ENCODE data around the gene FERMT3. TPM values are rescaled to one million over a fixed set of nuclear protein-coding genes. Genes with fewer than 3 reads are reported as not detected.

Gene FERMT3
- polyA plus RNA-seq, 1 experiment: 1.9 TPM

- no peak for TF ChIP-seq CTCF (IDR thresholded peaks at IDR 0.05; ENCODE audit: insufficient read depth, low read depth, low read length)
- peak overlapping the region; percentile 56 for H3K4me3 ChIP-seq (ENCODE audit: low read depth, low read length)
- ChIA-PET CTCF (interaction anchor here (1.0 to 3.0 kb wide), 2 partner anchors 16 to 70 kb away, joined by 3 to 15 read pairs; partner anchors contain the start of gene PLCB3), POLR2A (no interaction called here)
- DNase-seq (ENCODE audit: low read depth): no peak
- H3K36me3 ChIP-seq (ENCODE audit: control insufficient read depth, insufficient read depth, low read length): peaks cover 4% of the 10 kb centered on the region
- H3K27me3 ChIP-seq (ENCODE audit: control insufficient read depth, insufficient read depth, low read length): no peaks in the 10 kb centered on the region
These were observed 28.3 kb downstream of the FERMT3 start for GRCh38 chr11:64234647-64235379.

GRCh38 chr11:64235437-64236161 is 29.1 kb downstream of the FERMT3 start:
- ChIA-PET POLR2A (no interaction called here), CTCF (interaction anchor here (0.7 to 4.4 kb wide), 2 partner anchors 16 to 31 kb away, joined by 4 to 18 read pairs; partner anchors contain the start of gene PLCB3)
- Histone ChIP-seq H3K27me3 (ENCODE audit: control insufficient read depth, insufficient read depth, low read length) (no peaks in the 10 kb centered on the region), H3K36me3 (ENCODE audit: control insufficient read depth, insufficient read depth, low read length) (peaks cover 4% of the 10 kb centered on the region), H3K4me3 (ENCODE audit: low read depth, low read length) (peak overlapping the region; percentile 56)
- no peak for DNase-seq (ENCODE audit: low read depth)
- no peak for TF ChIP-seq CTCF (IDR thresholded peaks at IDR 0.05; ENCODE audit: insufficient read depth, low read depth, low read length)

- POLR2A ChIA-PET: no interaction called here
These were observed 31.0 kb downstream of the FERMT3 start for GRCh38 chr11:64237484-64237951.

GRCh38 chr11:64238076-64238475 is 31.6 kb downstream of the FERMT3 start:
- DNase-seq (ENCODE audit: low read depth): no peak
- Histone ChIP-seq H3K27me3 (ENCODE audit: control insufficient read depth, insufficient read depth, low read length) (no peaks in the 10 kb centered on the region), H3K36me3 (ENCODE audit: control insufficient read depth, insufficient read depth, low read length) (peaks cover 6% of the 10 kb centered on the region), H3K4me3 (ENCODE audit: low read depth, low read length) (no peak overlapping the region)
- POLR2A ChIA-PET: no interaction called here
- CTCF ChIA-PET: interaction anchor here (0.6 to 4.4 kb wide), 3 partner anchors 13 to 32 kb away, joined by 3 to 18 read pairs (median 3); partner anchors contain the start of gene PLCB3
- TF ChIP-seq CTCF (IDR thresholded peaks at IDR 0.05; ENCODE audit: insufficient read depth, low read depth, low read length): no peak

More at GRCh38 chr11:64237484-64237951, 31.0 kb downstream of the FERMT3 start:
- CTCF ChIA-PET: interaction anchor here (1.1 to 4.4 kb wide), 2 partner anchors 11 to 14 kb away, joined by 3 to 18 read pairs; partner anchors contain the start of genes NUDT22, PLCB3 and TRPT1
- TF ChIP-seq CTCF (IDR thresholded peaks at IDR 0.05; ENCODE audit: insufficient read depth, low read depth, low read length): no peak
- Histone ChIP-seq H3K36me3 (ENCODE audit: control insufficient read depth, insufficient read depth, low read length) (peaks cover 4% of the 10 kb centered on the region), H3K4me3 (ENCODE audit: low read depth, low read length) (no peak overlapping the region), H3K27me3 (ENCODE audit: control insufficient read depth, insufficient read depth, low read length) (no peaks in the 10 kb centered on the region)
- no peak for DNase-seq (ENCODE audit: low read depth)

GRCh38 chr11:64238999-64239398 is 32.5 kb downstream of the FERMT3 start:
- no peak for DNase-seq (ENCODE audit: low read depth)
- H3K36me3 ChIP-seq (ENCODE audit: control insufficient read depth, insufficient read depth, low read length): peaks cover 13% of the 10 kb centered on the region
- POLR2A ChIA-PET: no interaction called here
- CTCF ChIA-PET: interaction anchor here (1.0 to 4.4 kb wide), 2 partner anchors 12 to 33 kb away, joined by 3 to 18 read pairs; partner anchors contain the start of gene PLCB3
- H3K4me3 ChIP-seq (ENCODE audit: low read depth, low read length): no peak overlapping the region
- TF ChIP-seq CTCF (IDR thresholded peaks at IDR 0.05; ENCODE audit: insufficient read depth, low read depth, low read length): no peak
- H3K27me3 ChIP-seq (ENCODE audit: control insufficient read depth, insufficient read depth, low read length): no peaks in the 10 kb centered on the region
